ENCODE data around the gene PARM1. TPM values are rescaled to one million over a fixed set of nuclear protein-coding genes. Genes with fewer than 3 reads are reported as not detected.

The PARM1 gene
- total and polyA plus RNA-seq, 2 experiments from 2014 or later = 4.9 to 10.4 TPM

- TF ChIP-seq POLR2AphosphoS5 (IDR thresholded peaks at IDR 0.05; ENCODE audit: low read depth) (no peak), JUNB (IDR thresholded peaks at IDR 0.05; ENCODE audit: unreplicated experiment) (no peak)
- TF ChIP-seq, protein P1, sequence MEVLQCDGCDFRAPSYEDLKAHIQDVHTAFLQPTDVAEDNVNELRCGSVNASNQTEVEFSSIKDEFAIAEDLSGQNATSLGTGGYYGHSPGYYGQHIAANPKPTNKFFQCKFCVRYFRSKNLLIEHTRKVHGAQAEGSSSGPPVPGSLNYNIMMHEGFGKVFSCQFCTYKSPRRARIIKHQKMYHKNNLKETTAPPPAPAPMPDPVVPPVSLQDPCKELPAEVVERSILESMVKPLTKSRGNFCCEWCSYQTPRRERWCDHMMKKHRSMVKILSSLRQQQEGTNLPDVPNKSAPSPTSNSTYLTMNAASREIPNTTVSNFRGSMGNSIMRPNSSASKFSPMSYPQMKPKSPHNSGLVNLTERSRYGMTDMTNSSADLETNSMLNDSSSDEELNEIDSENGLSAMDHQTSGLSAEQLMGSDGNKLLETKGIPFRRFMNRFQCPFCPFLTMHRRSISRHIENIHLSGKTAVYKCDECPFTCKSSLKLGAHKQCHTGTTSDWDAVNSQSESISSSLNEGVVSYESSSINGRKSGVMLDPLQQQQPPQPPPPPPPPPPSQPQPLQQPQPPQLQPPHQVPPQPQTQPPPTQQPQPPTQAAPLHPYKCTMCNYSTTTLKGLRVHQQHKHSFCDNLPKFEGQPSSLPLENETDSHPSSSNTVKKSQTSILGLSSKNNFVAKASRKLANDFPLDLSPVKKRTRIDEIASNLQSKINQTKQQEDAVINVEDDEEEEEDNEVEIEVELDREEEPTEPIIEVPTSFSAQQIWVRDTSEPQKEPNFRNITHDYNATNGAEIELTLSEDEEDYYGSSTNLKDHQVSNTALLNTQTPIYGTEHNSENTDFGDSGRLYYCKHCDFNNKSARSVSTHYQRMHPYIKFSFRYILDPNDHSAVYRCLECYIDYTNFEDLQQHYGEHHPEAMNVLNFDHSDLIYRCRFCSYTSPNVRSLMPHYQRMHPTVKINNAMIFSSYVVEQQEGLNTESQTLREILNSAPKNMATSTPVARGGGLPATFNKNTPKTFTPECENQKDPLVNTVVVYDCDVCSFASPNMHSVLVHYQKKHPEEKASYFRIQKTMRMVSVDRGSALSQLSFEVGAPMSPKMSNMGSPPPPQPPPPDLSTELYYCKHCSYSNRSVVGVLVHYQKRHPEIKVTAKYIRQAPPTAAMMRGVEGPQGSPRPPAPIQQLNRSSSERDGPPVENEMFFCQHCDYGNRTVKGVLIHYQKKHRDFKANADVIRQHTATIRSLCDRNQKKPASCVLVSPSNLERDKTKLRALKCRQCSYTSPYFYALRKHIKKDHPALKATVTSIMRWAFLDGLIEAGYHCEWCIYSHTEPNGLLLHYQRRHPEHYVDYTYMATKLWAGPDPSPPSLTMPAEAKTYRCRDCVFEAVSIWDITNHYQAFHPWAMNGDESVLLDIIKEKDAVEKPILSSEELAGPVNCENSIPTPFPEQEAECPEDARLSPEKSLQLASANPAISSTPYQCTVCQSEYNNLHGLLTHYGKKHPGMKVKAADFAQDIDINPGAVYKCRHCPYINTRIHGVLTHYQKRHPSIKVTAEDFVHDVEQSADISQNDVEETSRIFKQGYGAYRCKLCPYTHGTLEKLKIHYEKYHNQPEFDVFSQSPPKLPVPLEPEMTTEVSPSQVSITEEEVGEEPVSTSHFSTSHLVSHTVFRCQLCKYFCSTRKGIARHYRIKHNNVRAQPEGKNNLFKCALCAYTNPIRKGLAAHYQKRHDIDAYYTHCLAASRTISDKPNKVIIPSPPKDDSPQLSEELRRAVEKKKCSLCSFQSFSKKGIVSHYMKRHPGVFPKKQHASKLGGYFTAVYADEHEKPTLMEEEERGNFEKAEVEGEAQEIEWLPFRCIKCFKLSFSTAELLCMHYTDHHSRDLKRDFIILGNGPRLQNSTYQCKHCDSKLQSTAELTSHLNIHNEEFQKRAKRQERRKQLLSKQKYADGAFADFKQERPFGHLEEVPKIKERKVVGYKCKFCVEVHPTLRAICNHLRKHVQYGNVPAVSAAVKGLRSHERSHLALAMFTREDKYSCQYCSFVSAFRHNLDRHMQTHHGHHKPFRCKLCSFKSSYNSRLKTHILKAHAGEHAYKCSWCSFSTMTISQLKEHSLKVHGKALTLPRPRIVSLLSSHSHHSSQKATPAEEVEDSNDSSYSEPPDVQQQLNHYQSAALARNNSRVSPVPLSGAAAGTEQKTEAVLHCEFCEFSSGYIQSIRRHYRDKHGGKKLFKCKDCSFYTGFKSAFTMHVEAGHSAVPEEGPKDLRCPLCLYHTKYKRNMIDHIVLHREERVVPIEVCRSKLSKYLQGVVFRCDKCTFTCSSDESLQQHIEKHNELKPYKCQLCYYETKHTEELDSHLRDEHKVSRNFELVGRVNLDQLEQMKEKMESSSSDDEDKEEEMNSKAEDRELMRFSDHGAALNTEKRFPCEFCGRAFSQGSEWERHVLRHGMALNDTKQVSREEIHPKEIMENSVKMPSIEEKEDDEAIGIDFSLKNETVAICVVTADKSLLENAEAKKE (CRISPR knock-in tag; IDR thresholded peaks at IDR 0.05) = no peak
Measured at GRCh38 chr4:75018811-75019479, 86.0 kb downstream of the PARM1 start (continued).

GRCh38 chr4:75025431-75025830 is 92.5 kb downstream of the PARM1 start:
- H3K27me3 ChIP-seq (ENCODE audit: insufficient read depth) = no peaks in the 10 kb centered on the region
- H3K36me3 ChIP-seq (ENCODE audit: insufficient read depth) = no peaks in the 10 kb centered on the region
- no peak overlapping the region for H3K4me3 ChIP-seq
- DNase-seq (ENCODE audit: low spot score) (no peak), ATAC-seq (no peak)
- H3K4me1 Mint-ChIP-seq = peaks cover 4% of the 10 kb centered on the region
- H3K4me3 Mint-ChIP-seq = no peak overlapping the region
- H3K27ac Mint-ChIP-seq = no peak overlapping the region
- no peaks in the 10 kb centered on the region for H3F3A ChIP-seq (replicated peaks; ENCODE audit: low read depth)
- H3K4me1 ChIP-seq (ENCODE audit: insufficient read depth) = no peaks in the 10 kb centered on the region
- H3K36me3 Mint-ChIP-seq (ENCODE audit: low read depth) = no peaks in the 10 kb centered on the region
- H4K20me1 ChIP-seq (replicated peaks; ENCODE audit: insufficient read depth) = no peaks in the 10 kb centered on the region
- H3K27me3 Mint-ChIP-seq (ENCODE audit: insufficient read depth, low read depth, poor library complexity) = peaks cover 4% of the 10 kb centered on the region
- H3K27ac ChIP-seq (ENCODE audit: low read depth) = no peak overlapping the region
- H3K9me3 Mint-ChIP-seq = no peaks in the 10 kb centered on the region
- H3K9me2 ChIP-seq (ENCODE audit: insufficient read depth) = no peaks in the 10 kb centered on the region
- no peaks in the 10 kb centered on the region for H3K79me2 ChIP-seq (replicated peaks; ENCODE audit: insufficient read depth)
- no peak overlapping the region for H3K4me2 ChIP-seq
- no peak overlapping the region for H2AFZ ChIP-seq
- TF ChIP-seq ETS1 (IDR thresholded peaks at IDR 0.05) (no peak), EZH2phosphoT487 (IDR thresholded peaks at IDR 0.05; ENCODE audit: unreplicated experiment) (no peak), CREB1 (CRISPR knock-in tag; IDR thresholded peaks at IDR 0.05; ENCODE audit: low read depth) (no peak), REST (IDR thresholded peaks at IDR 0.05; ENCODE audit: unreplicated experiment) (no peak), EZH2 (IDR thresholded peaks at IDR 0.05; ENCODE audit: low read depth, unreplicated experiment) (no peak), POLR2AphosphoS5 (IDR thresholded peaks at IDR 0.05; ENCODE audit: low read depth) (no peak), ZNF331 (CRISPR knock-in tag; IDR thresholded peaks at IDR 0.05; ENCODE audit: low read depth) (no peak), JUNB (IDR thresholded peaks at IDR 0.05; ENCODE audit: unreplicated experiment) (no peak), NANOG (IDR thresholded peaks at IDR 0.05; ENCODE audit: borderline replicate concordance) (no peak), CTCF (conservative IDR thresholded peaks at IDR 0.05; ENCODE audit: low read depth in 2 of 2) (no peak), STAT1 (IDR thresholded peaks at IDR 0.05; ENCODE audit: unreplicated experiment) (no peak)
